Stromal cell of bone marrow (primary cell): ENCODE data around the gene SHQ1.
"Not testable (repeated sequence)": the region's sequence is repeated elsewhere in the genome, so short reads cannot be mapped to it uniquely, and the experiment has no call there.

Source experiments
- DNase-seq: peaks from one replicate; pipeline ENCODE4 v3.0.0-alpha.2; 2012; ENCODE audit warnings: low read depth

SHQ1 gene

GRCh38 chr3:72714135-72714534 is 134.1 kb downstream of the SHQ1 start:
- not testable (repeated sequence) for DNase-seq

GRCh38 chr3:72710471-72710870 is 137.8 kb downstream of the SHQ1 start:
- DNase-seq: not testable (repeated sequence)

GRCh38 chr3:72708441-72708840 is 139.8 kb downstream of the SHQ1 start:
- DNase-seq: no peak

- no peak for DNase-seq
Measured at GRCh38 chr3:72702997-72703396, 145.2 kb downstream of the SHQ1 start.

GRCh38 chr3:72702390-72702789 is 145.9 kb downstream of the SHQ1 start:
- no peak for DNase-seq

GRCh38 chr3:72700106-72700505 is 148.1 kb downstream of the SHQ1 start:
- no peak for DNase-seq

GRCh38 chr3:72699631-72700030 is 148.6 kb downstream of the SHQ1 start:
- no peak for DNase-seq
